Sigmoid colon (tissue), 7 donors: Measurements from ENCODE around the gene HOXA1. TPM values are rescaled to one million over a fixed set of nuclear protein-coding genes. Genes with fewer than 3 reads are reported as not detected.

ENCODE experiments used
- DNase-seq: peaks from one replicate; pipeline ENCODE4 v3.0.0-alpha.2; 2019
- H3K27ac ChIP-seq, 4 donors: fragments of 200-600 bp; sonication (generic); one replicate each; pipeline ENCODE4 v1.5.1; 2016 to 2019; ENCODE audit warnings: mild to moderate bottlenecking in 1 of 4
- H3K27me3 ChIP-seq, 3 donors: fragments of 200-600 bp; sonication (generic); one replicate each; pipeline ENCODE4 v1.5.1; 2019; ENCODE audit warnings: mild to moderate bottlenecking in 1 of 3
- H3K36me3 ChIP-seq, 4 donors: fragments of 200-600 bp; sonication (generic); one replicate each; pipeline ENCODE4 v1.5.1; 2016 to 2019
- H3K4me1 ChIP-seq, 4 donors: fragments of 200-600 bp; sonication (generic); one replicate each; pipeline ENCODE4 v1.5.1; 2017 to 2019
- H3K4me3 ChIP-seq, 4 donors: fragments of 200-600 bp; sonication (generic); one replicate each; pipeline ENCODE4 v1.5.1; 2017 to 2019; ENCODE audit warnings: mild to moderate bottlenecking in 2 of 4, moderate library complexity in 1 of 4
- H3K9me3 ChIP-seq, 4 donors: fragments of 200-600 bp in 3 of 4; sonication (generic) in 3 of 4; one replicate each; pipeline versions ENCODE4 v1.5.1 to v1.6.1; 2013 to 2019
- EP300 ChIP-seq, 4 donors: sonication (generic); formaldehyde crosslinking; IDR thresholded peaks; one replicate each; pipeline ENCODE4 v1.6.1; 2017; ENCODE audit warnings: antibody characterized with exemption in 4 of 4
- POLR2A ChIP-seq, 2 donors: fragments of 450-650 bp; IDR thresholded peaks; one replicate each; pipeline ENCODE4 v1.6.1; 2016; ENCODE audit warnings: antibody characterized with exemption in 2 of 2, mild to moderate bottlenecking in 2 of 2, moderate library complexity in 2 of 2
- POLR2AphosphoS5 ChIP-seq, 4 donors: sonication (generic); formaldehyde crosslinking; IDR thresholded peaks; one replicate each; pipeline ENCODE4 v1.6.1; 2017; ENCODE audit warnings: antibody characterized with exemption in 4 of 4
- WGBS, 2 donors: extraction: QIAGEN DNeasy Blood & Tissue Kit; methylation state at CpG; one replicate each; pipeline ENCODE4 v1.1.7; 2013; 5-methylcytosine and 5-hydroxymethylcytosine counted together
- intact Hi-C: fragments of 100-400 bp; cut with DNase I; formaldehyde crosslinking; loops from one replicate; pipeline ENCODE4 v1.15.1; 2023
- polyA plus RNA-seq, 3 donors: library from polyadenylated mRNA; stranded (reverse); fragments of 200-250 nt; gene quantifications; one replicate each; pipeline ENCODE4 v1.2.3, GENCODE V29; 2013
- total RNA-seq, 4 donors: library from RNA; depleted of rRNA; stranded (reverse); fragments of >200 nt; gene quantifications; one replicate each; pipeline ENCODE4 v1.1.0, GENCODE V29; 2016
- TF ChIP-seq, protein P1 (sequence below), 4 experiments: fragments of 450-650 bp in 3 of 4; fragments of 200-600 bp in 1 of 4; IDR thresholded peaks; one replicate each; pipeline ENCODE4 v1.5.1; 2016 to 2019; ENCODE audit warnings: antibody characterized with exemption in 4 of 4, mild to moderate bottlenecking in 3 of 4, moderate library complexity in 2 of 4
- donor health status: healthy with polysubstance abuse.
- donor health status: Bipolar disorder and iron deficiency.
- donor health status: healthy.

HOXA1 gene
- total and polyA plus RNA-seq, 7 donors = 0.14 to 2.4 (median 1.1) TPM

- TF ChIP-seq POLR2AphosphoS5 (IDR thresholded peaks at IDR 0.05) = peak; percentile 86 to 96 (median 90)
- peak; percentile 28 to 60 for TF ChIP-seq POLR2A (IDR thresholded peaks at IDR 0.05)
- TF ChIP-seq, protein P1, sequence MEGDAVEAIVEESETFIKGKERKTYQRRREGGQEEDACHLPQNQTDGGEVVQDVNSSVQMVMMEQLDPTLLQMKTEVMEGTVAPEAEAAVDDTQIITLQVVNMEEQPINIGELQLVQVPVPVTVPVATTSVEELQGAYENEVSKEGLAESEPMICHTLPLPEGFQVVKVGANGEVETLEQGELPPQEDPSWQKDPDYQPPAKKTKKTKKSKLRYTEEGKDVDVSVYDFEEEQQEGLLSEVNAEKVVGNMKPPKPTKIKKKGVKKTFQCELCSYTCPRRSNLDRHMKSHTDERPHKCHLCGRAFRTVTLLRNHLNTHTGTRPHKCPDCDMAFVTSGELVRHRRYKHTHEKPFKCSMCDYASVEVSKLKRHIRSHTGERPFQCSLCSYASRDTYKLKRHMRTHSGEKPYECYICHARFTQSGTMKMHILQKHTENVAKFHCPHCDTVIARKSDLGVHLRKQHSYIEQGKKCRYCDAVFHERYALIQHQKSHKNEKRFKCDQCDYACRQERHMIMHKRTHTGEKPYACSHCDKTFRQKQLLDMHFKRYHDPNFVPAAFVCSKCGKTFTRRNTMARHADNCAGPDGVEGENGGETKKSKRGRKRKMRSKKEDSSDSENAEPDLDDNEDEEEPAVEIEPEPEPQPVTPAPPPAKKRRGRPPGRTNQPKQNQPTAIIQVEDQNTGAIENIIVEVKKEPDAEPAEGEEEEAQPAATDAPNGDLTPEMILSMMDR (IDR thresholded peaks at IDR 0.05) = peak; percentile 62 to 75 (median 68)
- TF ChIP-seq EP300 (IDR thresholded peaks at IDR 0.05) = peak in 2 of 4 donors; percentile 67 to 86
- Histone ChIP-seq H3K27ac (peak within 1 kb of the TSS; percentile 82 to 99 (median 92)), H3K4me1 (peaks cover 0 to 43% (median 27%) of the 10 kb centered on the region in 4 donors), H3K27me3 (no peaks in the 10 kb centered on the region), H3K4me3 (peak within 1 kb of the TSS; percentile 30 to 60 (median 55)), H3K9me3 (no peaks in the 10 kb centered on the region), H3K36me3 (peaks cover 15 to 43% (median 17%) of the 10 kb centered on the region in 4 donors)
- intact Hi-C loops = loop anchor here (2.0 kb wide), 1 partner anchor 288 kb away; no protein-coding TSS in a partner anchor
- 11 to 44% methylated on average over 86 of the region's 86 CpGs for WGBS, 2 donors
- peak; percentile 90 for DNase-seq
Measured at GRCh38 chr7:27143023-27143949, 47.5 kb upstream of the HOXA1 start, which contains the start of gene HOXA5. TSS of gene HOXA5 (minus strand) at chr7:27143681. CDS start at chr7:27143607, 74 bp downstream.

GRCh38 chr7:27142580-27143022 is 46.8 kb upstream of the HOXA1 start:
- H3K27ac ChIP-seq = peak overlapping the region; percentile 82 to 99 (median 92)
- H3K36me3 ChIP-seq = peaks cover 15 to 43% (median 17%) of the 10 kb centered on the region in 4 donors
- H3K27me3 ChIP-seq = no peaks in the 10 kb centered on the region
- H3K9me3 ChIP-seq = no peaks in the 10 kb centered on the region
- H3K4me3 ChIP-seq = peak overlapping the region; percentile 30 to 60 (median 55)
- peaks cover 0 to 42% (median 25%) of the 10 kb centered on the region in 4 donors for H3K4me1 ChIP-seq
- TF ChIP-seq POLR2A (IDR thresholded peaks at IDR 0.05) (no peak), EP300 (IDR thresholded peaks at IDR 0.05) (no peak), POLR2AphosphoS5 (IDR thresholded peaks at IDR 0.05) (no peak)
- TF ChIP-seq, protein P1 (IDR thresholded peaks at IDR 0.05) = no peak
- intact Hi-C loops = loop anchor here (2.0 kb wide), 1 partner anchor 288 kb away; no protein-coding TSS in a partner anchor
- WGBS, 2 donors = 8 to 50% methylated on average over 29 of the region's 29 CpGs
- no peak for DNase-seq

DNA sequence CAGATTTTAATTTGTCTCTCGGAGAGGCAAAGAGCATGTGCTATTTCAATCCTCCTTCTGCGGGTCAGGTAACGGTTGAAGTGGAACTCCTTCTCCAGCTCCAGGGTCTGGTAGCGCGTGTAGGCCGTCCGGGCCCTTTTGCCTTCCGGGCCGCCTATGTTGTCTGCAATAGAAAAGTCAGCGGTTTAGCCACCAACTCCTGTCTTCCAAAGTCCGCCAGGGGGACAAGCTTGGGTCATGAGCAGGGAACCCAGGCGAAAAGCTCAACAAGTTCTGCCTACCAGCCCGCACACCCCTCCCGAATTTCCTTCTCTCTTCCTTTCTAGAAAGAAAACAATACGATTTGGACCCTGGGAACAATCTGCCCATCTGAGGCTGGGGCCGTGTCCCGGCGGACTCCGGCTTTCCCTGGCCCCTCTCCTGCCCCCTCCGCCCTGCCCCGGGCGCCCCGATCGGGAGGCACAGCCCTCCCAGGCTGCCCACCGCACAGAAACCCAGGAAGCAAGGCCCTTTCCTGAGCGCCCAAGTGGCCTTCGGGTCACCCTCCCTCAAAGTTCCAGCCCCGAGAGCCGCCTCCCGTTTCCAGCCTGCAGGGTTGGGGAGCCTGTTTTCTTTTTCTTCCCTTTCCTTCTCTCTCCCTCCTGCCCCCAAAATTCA is 46.3 kb upstream of the HOXA1 start:
- DNase-seq = no peak
- no peaks in the 10 kb centered on the region for H3K27me3 ChIP-seq

More for the DNA sequence above, 46.3 kb upstream of the HOXA1 start:
- H3K36me3 ChIP-seq = peaks cover 15 to 43% (median 17%) of the 10 kb centered on the region in 4 donors
- H3K27ac ChIP-seq = peak overlapping the region; percentile 82 to 99 (median 92)
- intact Hi-C loops = loop anchor here (2.0 kb wide), 1 partner anchor 287 kb away; no protein-coding TSS in a partner anchor
- H3K4me1 ChIP-seq = peaks cover 0 to 42% (median 23%) of the 10 kb centered on the region in 4 donors
- H3K9me3 ChIP-seq = no peaks in the 10 kb centered on the region
- 11 to 54% methylated on average over 30 of the region's 30 CpGs for WGBS, 2 donors
- peak overlapping the region; percentile 30 to 60 (median 55) for H3K4me3 ChIP-seq
- peak in 1 of 4 donors; percentile 9 for TF ChIP-seq POLR2AphosphoS5 (IDR thresholded peaks at IDR 0.05)
- TF ChIP-seq, protein P1 (IDR thresholded peaks at IDR 0.05) = peak in 1 of 4 experiments; percentile 7
- no peak for TF ChIP-seq EP300 (IDR thresholded peaks at IDR 0.05)
- no peak for TF ChIP-seq POLR2A (IDR thresholded peaks at IDR 0.05)
